Activated B cell treated with CpG ODN at 0.5 μM for 24 hours (primary cell): Measurements from ENCODE around the gene AIF1. TPM values are rescaled to one million over a fixed set of nuclear protein-coding genes. Genes with fewer than 3 reads are reported as not detected.

ENCODE experiments used
- ATAC-seq: fragments of 200-7000 bp; cut with Tn5 transposase; one replicate; pipeline ENCODE4 v1.10.0; 2021; ENCODE audit warnings: low read depth, mild to moderate bottlenecking, moderate library complexity
- CTCF ChIA-PET: fragments of 350-600 bp; sonication (Branson Sonifier 250); formaldehyde crosslinking; loops from one replicate; lab custom pipeline; 2021; ENCODE audit warnings: antibody characterized with exemption; lab: Charles Lee
- POLR2A ChIA-PET: fragments of 350-600 bp; sonication (Branson Sonifier 250); formaldehyde crosslinking; loops from one replicate; lab custom pipeline; 2021; ENCODE audit warnings: antibody characterized with exemption; lab: Charles Lee
- DNase-seq: peaks from one replicate; pipeline ENCODE4 v3.0.0; 2022
- H3K27ac Mint-ChIP-seq: one replicate; pipeline ENCODE4 v1.8.0; 2020; ENCODE audit warnings: mixed read lengths
- H3K27me3 Mint-ChIP-seq: one replicate; pipeline ENCODE4 v1.8.0; 2021; ENCODE audit warnings: mixed read lengths
- H3K36me3 Mint-ChIP-seq: one replicate; pipeline ENCODE4 v1.8.0; 2021; ENCODE audit warnings: low read depth, mixed read lengths
- H3K4me1 Mint-ChIP-seq: one replicate; pipeline ENCODE4 v1.8.0; 2021; ENCODE audit warnings: mixed read lengths
- H3K4me3 Mint-ChIP-seq: one replicate; pipeline ENCODE4 v1.8.0; 2020; ENCODE audit warnings: mild to moderate bottlenecking, mixed read lengths
- H3K9me3 Mint-ChIP-seq: one replicate; pipeline ENCODE4 v1.8.0; 2020; ENCODE audit warnings: mixed read lengths
- CTCF ChIP-seq: fragments of 200-600 bp; IDR thresholded peaks from one replicate; pipeline ENCODE4 v1.8.0; 2022; ENCODE audit warnings: antibody characterized with exemption, mild to moderate bottlenecking
- intact Hi-C: fragments of 100-400 bp; cut with micrococcal nuclease; formaldehyde crosslinking; loops from one replicate; pipeline ENCODE4 v1.15.1; 2024
- total RNA-seq: library from RNA; stranded (reverse); gene quantifications from 2 replicates; pipeline ENCODE4 v1.2.3, GENCODE V29; 2022

The AIF1 gene
- total RNA-seq, 1 donor from 2014 or later: 2.0 TPM

DNA sequence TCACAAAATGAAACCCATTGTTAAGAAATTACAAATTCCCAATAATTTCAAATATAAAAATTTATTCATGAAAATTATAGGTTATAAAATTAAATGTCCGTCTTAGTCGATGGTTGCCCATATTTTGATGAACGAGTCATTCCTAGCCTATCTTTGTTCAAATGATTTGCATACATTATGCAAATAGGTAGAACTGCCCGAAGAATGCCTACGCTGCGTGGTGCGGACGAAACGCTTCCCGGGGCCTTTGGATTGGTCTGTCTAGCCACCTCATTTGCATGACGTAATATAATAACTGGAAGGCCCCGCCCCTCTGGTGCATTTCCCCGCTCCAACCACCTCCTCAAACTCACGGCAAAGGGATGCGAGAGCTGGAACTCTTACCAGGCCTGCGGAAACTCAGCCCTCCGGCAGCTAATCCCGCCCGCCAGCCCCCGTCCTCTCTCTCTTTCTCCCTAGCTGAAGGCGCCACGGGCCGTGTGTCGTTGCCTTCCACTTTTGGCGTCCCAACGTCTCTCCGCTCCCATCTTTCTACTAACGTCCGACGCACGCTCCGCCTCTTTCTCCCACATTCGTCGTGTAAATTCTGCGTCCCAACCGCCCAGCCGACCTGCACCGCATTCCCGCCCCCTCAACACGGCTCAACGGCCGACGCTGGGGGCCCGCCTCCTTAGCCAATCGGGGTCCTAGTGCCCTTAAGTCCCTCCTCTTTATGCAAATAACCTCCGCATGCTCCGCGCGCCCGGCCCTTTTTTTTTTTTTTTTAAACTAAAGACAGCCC is 5.0 kb downstream of the AIF1 start:
- peak; percentile 87 for DNase-seq
- intact Hi-C loops: loop anchor here (1.0 to 5.0 kb wide), 12 partner anchors 32 to 1063 kb away; partner anchors contain the start of genes ABHD16A, BAG6, CLIC1 and DDX39B
- ChIA-PET POLR2A (interaction anchor here (0.6 to 2.9 kb wide), 26 partner anchors 18 to 1178 kb away, joined by 3 to 34 read pairs (median 5); partner anchors contain the start of genes ABHD16A, BAG6, C6orf47 and CLIC1), CTCF (interaction anchor here (1.0 to 1.3 kb wide), 2 partner anchors 22 to 69 kb away, joined by 3 to 6 read pairs; no protein-coding TSS in a partner anchor)
- ATAC-seq: peak; percentile 84
- peak overlapping the region; percentile 94 for H3K27ac Mint-ChIP-seq
- peak overlapping the region; percentile 86 for H3K4me3 Mint-ChIP-seq
- TF ChIP-seq CTCF: no peak
- H3K9me3 Mint-ChIP-seq: peaks cover 1% of the 10 kb centered on the region
- H3K36me3 Mint-ChIP-seq: peaks cover 42% of the 10 kb centered on the region
- no peaks in the 10 kb centered on the region for H3K27me3 Mint-ChIP-seq
- peaks cover 46% of the 10 kb centered on the region for H3K4me1 Mint-ChIP-seq

DNA sequence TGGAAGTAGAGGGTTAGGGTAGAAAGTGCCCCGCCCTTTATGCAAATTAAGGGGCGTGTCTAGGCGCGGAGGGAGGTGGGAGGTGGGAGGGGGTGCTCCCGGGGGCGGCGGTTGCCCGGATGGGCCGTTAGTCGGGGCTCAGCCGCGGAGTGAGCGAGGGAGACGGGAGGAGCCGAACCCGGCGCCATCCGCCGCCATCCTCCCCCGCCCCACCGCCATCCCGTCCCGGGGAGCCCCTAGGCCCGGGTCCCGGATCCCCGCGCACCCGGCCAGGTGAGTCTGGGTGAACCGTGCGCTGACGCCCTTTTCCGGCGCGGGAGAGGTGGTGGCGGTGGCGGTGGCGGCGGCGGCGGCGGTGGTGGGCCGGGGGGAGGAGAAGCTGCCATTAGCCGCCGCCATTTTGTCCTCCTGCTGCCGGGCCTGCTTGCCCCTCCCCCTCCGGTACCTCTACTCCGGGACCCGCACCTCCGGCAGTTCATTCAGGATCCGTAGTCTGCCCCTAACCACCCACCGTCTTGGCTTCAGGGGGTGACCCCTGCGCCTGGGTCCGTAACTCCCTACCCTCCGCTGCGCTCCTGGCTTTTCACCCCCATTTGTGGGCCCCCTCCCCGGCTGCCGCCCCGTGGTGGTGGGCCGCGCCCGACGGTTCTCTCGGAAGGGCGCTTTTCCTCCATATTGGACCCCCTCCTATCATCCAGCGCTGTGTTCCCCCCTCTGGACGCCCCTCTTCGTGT is 5.7 kb downstream of the AIF1 start, which contains the start of gene PRRC2A:
Gene PRRC2A, plus strand, starts transcription at position 130 of the 734 bp plus-strand sequence. CDS start 2,075 bp downstream, outside the sequence.
- intact Hi-C loops: loop anchor here (1.0 to 5.0 kb wide), 12 partner anchors 32 to 1064 kb away; partner anchors contain the start of genes ABHD16A, BAG6, CLIC1 and DDX39B
- Mint-ChIP-seq H3K36me3 (peaks cover 50% of the 10 kb centered on the region), H3K27me3 (no peaks in the 10 kb centered on the region), H3K4me3 (peak within 1 kb of the TSS; percentile 86), H3K4me1 (peaks cover 38% of the 10 kb centered on the region), H3K27ac (peak within 1 kb of the TSS; percentile 95), H3K9me3 (peaks cover 1% of the 10 kb centered on the region)
- TF ChIP-seq CTCF: no peak
- ATAC-seq: peak; percentile 30
- CTCF ChIA-PET: interaction anchor here (1.0 to 1.3 kb wide), 2 partner anchors 22 to 70 kb away, joined by 3 to 6 read pairs; no protein-coding TSS in a partner anchor
- POLR2A ChIA-PET: interaction anchor here (0.6 to 2.9 kb wide), 26 partner anchors 8 to 1177 kb away, joined by 3 to 34 read pairs (median 5); partner anchors contain the start of genes ABHD16A, BAG6, DDAH2 and DDX39B
- no peak for DNase-seq

- H3K9me3 Mint-ChIP-seq: peaks cover 1% of the 10 kb centered on the region
- intact Hi-C loops: loop anchor here (2.0 to 5.0 kb wide), 5 partner anchors 41 to 1065 kb away; partner anchors contain the start of genes CLIC1, GNL1, NELFE and PRR3
- H3K27ac Mint-ChIP-seq: peak overlapping the region; percentile 95
- CTCF ChIA-PET: interaction anchor here (1.1 kb wide), 1 partner anchor 72 kb away, joined by 4 read pairs; no protein-coding TSS in a partner anchor
- no peaks in the 10 kb centered on the region for H3K27me3 Mint-ChIP-seq
- no peak for ATAC-seq
- peaks cover 57% of the 10 kb centered on the region for H3K36me3 Mint-ChIP-seq
- H3K4me1 Mint-ChIP-seq: peaks cover 32% of the 10 kb centered on the region
- no peak for DNase-seq
- POLR2A ChIA-PET: interaction anchor here (0.6 to 2.9 kb wide), 21 partner anchors 8 to 1007 kb away, joined by 3 to 34 read pairs (median 6); partner anchors contain the start of genes BAG6, DDAH2, DDX39B and GPANK1
- H3K4me3 Mint-ChIP-seq: peak overlapping the region; percentile 86
- no peak for TF ChIP-seq CTCF
Measured at GRCh38 chr6:31621320-31621939, 6.4 kb downstream of the AIF1 start.

GRCh38 chr6:31621991-31622390 is 7.0 kb downstream of the AIF1 start:
- H3K9me3 Mint-ChIP-seq: peaks cover 1% of the 10 kb centered on the region
- intact Hi-C loops: loop anchor here (2.0 to 5.0 kb wide), 5 partner anchors 41 to 1065 kb away; partner anchors contain the start of genes CLIC1, GNL1, NELFE and PRR3
- H3K27ac Mint-ChIP-seq: peak overlapping the region; percentile 95
- peaks cover 60% of the 10 kb centered on the region for H3K36me3 Mint-ChIP-seq
- ChIA-PET CTCF (interaction anchor here (1.1 to 1.3 kb wide), 2 partner anchors 24 to 71 kb away, joined by 4 to 5 read pairs; no protein-coding TSS in a partner anchor), POLR2A (interaction anchor here (0.5 to 2.9 kb wide), 16 partner anchors 9 to 1007 kb away, joined by 3 to 21 read pairs (median 6); partner anchors contain the start of genes BAG6, DDAH2, DDX39B and GPANK1)
- no peak for ATAC-seq
- peak overlapping the region; percentile 86 for H3K4me3 Mint-ChIP-seq
- peaks cover 27% of the 10 kb centered on the region for H3K4me1 Mint-ChIP-seq
- TF ChIP-seq CTCF: no peak
- no peaks in the 10 kb centered on the region for H3K27me3 Mint-ChIP-seq
- DNase-seq: no peak
